Esophagus mucosa (tissue), 1 donor: ENCODE results near the gene ARHGEF19. TPM values are rescaled to one million over a fixed set of nuclear protein-coding genes. Genes with fewer than 3 reads are reported as not detected.
"Not testable (repeated sequence)": the region's sequence is repeated elsewhere in the genome, so short reads cannot be mapped to it uniquely, and the experiment has no call there.

Source experiments
- ATAC-seq: fragments of 200-7000 bp; cut with Tn5 transposase; one replicate; pipeline ENCODE4 v1.9.1; 2020
- total RNA-seq: library from RNA; stranded (reverse); gene quantifications from one replicate; pipeline ENCODE4 v1.2.4, GENCODE V29; 2023
- donor health status: DM: yes; HTN: yes; CAD: no.

Gene ARHGEF19
- total RNA-seq, 1 donor from 2014 or later: 21.9 TPM

GRCh38 chr1:16164213-16165072 is 48.0 kb downstream of the ARHGEF19 start:
- ATAC-seq: peak; percentile 76

GRCh38 chr1:16163608-16164212 is 48.7 kb downstream of the ARHGEF19 start:
- not testable (repeated sequence) for ATAC-seq

DNA sequence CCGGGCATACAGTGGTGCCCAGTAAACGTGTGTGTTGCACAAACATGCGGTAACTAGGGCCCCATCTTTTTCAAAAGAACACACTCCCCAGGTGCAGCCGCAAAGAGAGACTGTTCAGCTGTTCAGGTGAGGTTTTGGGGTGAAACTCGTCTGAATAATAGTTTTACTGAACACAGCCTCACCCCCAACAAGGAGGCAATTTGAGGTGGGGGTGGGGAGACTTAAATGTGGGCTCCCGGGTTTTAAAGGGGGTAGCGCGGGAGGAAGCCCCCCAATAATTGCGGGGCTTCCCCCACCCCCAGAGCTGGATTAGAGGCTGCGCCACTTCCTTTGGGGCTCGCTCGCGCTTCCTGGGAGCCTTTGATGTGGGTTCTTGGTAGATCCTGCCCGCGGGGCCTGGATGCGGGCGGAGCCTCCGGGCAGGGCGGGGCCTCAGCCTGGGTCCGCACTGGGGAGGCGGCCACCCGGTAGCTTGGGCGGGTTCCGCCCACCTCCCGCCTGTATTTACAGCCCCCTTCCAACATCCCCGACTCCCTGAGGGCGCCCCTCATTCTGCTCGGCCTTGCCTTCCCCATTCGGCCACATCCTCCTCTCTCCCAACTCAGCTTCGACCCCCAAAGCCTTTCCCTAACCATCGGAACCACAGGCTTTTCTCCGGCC is 50.2 kb downstream of the ARHGEF19 start:
- ATAC-seq: no peak

DNA sequence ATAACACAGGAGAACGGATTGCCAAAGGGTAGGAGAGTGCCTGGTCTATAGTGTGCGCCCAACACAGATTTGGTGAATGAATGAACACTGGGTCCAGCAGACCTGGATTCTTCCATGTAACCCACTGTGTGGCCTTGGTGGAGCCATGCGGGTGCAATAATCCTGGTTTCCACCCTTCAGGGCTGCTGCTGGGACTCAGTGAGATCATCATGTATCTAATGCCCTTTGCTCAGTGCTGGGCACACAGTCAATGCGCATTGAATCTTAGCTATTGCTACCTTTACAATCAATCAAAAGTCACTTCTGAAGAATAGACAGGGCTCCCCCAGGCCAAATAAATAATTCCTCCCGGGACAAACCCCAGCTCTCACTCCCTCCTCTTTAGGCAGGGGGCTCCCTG is 50.7 kb downstream of the ARHGEF19 start:
- ATAC-seq: no peak

DNA sequence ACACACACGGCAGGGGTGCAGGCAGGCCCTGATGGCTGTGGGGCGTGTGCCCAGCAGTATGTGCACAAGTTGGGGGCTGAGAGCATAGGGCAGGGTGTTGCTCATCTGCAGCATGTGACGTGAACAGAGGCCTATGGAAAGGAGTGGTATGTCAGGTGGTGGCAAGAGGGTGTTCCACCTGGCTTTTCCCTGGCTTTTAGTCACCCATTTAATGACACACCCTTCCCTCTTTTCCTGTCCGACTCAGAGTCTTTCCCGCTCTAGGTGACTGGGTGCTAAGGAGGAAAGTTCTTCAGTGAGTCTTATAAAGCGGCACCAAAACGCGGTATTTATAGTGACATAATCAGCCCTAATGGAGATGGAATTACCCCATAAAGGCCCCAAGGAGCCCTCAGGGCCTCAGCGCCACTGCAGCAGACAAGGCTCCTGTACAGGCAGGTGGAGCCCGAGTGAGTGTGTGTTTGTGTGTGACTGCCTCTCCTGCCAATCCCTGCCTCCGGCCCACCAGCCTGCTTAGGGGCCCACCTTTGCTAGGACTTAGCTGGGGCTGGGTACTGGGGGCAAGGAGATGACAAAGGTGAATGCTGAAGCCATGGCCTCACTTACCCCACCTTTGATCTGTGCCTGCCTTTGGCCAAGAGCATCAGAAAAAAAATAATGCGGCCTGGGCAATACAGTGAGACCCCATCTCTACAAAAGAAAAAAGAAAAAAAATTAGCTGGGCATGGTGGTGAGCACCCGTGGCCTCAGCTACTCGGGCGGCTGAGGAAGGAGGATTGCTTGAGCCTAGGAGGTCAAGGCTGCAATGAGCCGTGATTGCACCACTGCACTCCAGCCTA is 53.2 kb downstream of the ARHGEF19 start:
- peak; percentile 77 for ATAC-seq

- no peak for ATAC-seq
Observed at GRCh38 chr1:16158025-16158424, 54.4 kb downstream of the ARHGEF19 start.

GRCh38 chr1:16156848-16157495 is 55.5 kb downstream of the ARHGEF19 start:
- ATAC-seq: no peak

- ATAC-seq: peak; percentile 56
Observed at GRCh38 chr1:16155537-16156410, 56.7 kb downstream of the ARHGEF19 start, which contains the start of gene EPHA2. TSS of gene EPHA2 (minus strand) at chr1:16156069. CDS start at chr1:16155932, 137 bp downstream.

DNA sequence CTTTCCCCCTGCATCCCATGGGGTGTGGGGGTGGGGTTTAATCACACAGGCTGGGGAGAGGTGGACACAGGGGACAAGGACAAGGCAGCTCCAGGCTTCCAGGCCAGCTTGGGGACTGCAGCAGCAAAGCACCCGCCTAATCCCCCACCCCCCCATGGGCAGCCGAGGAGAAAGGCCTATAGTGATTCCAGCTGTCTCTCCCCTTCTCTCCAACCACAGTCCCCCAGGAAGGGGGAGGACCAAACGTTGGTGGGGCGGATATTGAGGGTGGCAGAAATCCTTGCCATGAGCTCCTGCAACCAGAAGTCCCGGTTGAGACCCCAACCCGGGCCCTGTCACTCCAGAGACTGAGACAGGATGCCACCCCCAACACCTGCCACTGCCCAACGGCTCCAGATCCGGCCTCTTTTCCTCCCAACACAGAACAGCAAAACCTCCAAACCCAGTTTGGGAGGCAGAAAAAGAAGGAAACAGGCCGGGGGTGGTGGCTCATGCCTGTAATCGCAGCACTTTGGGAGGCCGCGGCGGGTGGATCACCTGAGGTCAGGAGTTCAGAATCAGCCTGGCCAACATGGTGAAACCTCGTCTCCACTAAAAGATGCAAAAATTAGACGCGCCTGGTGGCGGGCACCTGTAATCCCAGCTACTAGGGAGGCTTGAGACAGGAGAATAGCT is 58.3 kb downstream of the ARHGEF19 start:
- no peak for ATAC-seq

DNA sequence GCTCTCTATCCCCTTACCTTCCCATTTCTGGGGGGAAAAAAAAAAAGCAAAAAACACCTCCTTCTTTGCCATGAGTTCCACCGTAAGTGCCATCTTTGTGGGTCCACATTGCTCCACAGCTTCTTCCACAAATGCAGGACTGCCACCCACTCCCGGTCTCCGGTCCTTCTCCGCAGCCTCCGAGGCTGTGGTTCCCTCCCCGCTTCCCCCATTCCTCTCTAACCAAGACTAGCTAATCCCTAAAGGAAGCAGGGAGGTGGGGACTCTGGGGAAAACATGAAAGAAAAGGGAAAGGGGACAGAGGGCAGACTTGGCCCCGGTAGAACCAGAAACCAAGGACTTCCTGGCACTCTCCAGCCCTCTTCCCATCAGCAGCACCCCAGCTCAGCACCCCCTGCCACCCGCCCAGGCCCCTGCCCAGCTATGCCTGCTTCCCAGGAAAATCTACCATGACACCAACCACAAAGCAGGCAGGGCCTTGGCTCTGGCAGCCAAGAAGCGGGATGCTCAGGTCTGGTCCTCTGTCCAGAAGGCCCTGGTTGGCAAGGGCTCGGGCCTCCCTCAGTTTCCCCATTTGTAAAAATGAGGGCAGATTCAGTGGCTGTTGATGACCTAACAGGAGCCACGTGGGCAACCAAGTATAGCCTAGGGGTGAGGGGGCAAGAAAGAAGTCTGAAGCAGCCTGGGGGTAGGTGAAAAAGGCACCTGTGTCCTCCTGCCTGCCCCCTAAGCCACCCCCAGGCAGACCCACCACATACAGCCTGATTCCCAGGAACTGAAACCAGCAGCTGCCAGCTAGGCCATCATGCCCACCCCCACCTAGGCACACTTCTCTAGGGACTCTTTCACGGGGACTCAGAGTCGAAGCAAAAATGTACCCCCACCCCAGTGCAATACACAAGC is 59.1 kb downstream of the ARHGEF19 start:
- ATAC-seq: no peak

DNA sequence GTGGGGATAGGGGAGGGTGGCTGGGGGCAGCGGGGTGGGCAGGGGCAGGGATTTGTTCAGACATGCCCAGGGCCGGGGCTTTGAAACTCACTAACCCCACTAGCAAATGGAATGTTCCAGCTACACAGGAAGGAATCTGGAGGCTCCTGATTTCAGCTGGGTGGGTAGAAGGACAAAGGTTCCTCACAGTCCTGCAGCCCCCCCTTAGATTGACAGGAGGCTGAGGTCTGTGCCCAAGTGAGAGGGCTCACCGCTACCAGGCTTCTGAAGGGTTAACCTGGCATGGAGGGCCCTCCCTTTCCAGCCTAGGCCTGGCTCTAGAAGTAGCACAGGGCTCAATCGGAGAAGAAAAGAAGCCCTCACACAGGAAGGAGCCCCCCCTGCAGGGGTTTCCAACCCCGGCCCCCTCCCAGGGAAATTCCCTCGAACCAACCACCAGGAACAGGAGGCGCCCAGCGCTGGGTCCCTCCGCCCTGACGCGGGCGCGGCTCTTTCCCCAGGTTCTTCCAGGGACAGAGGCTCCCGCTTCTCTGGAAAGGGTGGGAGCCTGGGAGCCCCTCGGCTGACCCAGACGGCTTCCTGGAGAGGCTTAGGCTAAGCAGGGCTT is 59.9 kb downstream of the ARHGEF19 start:
- no peak for ATAC-seq

- no peak for ATAC-seq
Observed at GRCh38 chr1:16151995-16152384, 60.5 kb downstream of the ARHGEF19 start.

- no peak for ATAC-seq
Observed at GRCh38 chr1:16151196-16151994, 61.1 kb downstream of the ARHGEF19 start.

DNA sequence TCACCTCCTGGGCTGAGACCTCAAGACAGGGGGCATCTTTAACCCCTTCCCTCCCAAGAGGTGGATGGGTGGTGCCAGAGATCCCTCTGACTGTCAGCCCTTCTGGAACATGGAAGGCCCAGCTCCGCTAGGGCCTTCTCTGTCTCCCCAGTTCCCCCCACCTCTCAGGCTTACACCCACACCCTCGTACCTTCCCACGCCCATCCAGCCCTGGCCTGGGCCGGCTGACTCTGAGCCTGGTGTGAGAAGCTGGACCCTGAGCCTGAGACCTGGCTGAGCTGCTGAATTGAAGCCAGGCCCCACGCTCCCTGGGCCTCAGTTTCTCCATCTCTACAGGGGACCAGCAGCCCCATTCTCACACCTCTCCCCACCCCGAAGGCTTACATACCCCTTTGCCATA is 61.9 kb downstream of the ARHGEF19 start:
- no peak for ATAC-seq

- ATAC-seq: no peak
Observed at GRCh38 chr1:16149702-16150488, 62.6 kb downstream of the ARHGEF19 start.

DNA sequence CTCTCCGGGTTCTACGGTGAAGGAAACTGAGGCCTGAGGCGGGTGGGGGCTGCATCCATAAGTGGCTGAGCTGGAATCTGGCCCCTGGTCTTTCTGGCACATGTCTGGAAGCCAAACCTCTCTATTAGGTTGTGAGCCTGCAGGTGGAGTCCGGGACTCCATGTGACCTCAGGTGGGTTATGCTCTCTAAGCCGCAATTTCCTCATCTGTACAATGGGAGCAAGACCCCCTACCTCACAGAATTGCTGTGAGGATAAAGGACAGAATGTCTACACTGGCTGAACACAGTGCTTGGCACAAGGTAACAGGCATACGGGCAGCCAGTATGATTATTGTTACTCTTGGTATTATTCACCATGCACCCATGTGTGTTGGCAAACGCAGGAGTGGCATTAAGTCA is 63.3 kb downstream of the ARHGEF19 start:
- no peak for ATAC-seq
